H54 (cell line): ENCODE results near the gene MMP19.
"Not testable (repeated sequence)": the region's sequence is repeated elsewhere in the genome, so short reads cannot be mapped to it uniquely, and the experiment has no call there.

Experiments used
- DNase-seq: peaks from one replicate; pipeline ENCODE4 v3.0.0; 2011; ENCODE audit warnings: low spot score, mixed read lengths; ENCODE audit not compliant: insufficient read length
- FAIRE-seq: peaks from 3 replicates; lab custom pipeline; 2011; peaks lifted over from hg19 to GRCh38; lab: Jason Lieb, UNC
- POLR2A ChIP-seq: IDR thresholded peaks from 2 replicates; pipeline ENCODE4 v1.6.1; 2011; ENCODE audit warnings: low read depth, mild to moderate bottlenecking, low read length

The MMP19 gene

DNA sequence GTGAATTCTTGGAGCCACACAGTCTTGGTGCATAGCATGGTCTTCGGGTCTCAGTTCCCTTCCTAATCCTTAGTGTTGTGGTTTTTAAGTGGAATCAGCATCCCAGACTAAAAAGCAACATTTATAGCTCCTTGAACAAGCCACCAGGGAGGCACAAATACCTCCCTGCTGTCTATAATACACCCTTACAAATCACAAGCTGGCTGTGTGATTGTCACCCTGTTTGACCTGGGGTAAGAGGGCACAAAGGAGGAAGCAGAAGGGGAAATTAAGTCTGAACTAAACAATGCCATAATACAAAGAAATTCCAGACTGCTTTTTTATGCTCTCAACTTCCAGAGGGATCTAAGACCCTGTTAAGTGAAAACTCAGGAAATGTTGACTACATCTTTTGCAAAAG lies 7.7 kb upstream of the MMP19 start:
- DNase-seq (no peak), FAIRE-seq (no peak)
- TF ChIP-seq POLR2A = no peak

DNA sequence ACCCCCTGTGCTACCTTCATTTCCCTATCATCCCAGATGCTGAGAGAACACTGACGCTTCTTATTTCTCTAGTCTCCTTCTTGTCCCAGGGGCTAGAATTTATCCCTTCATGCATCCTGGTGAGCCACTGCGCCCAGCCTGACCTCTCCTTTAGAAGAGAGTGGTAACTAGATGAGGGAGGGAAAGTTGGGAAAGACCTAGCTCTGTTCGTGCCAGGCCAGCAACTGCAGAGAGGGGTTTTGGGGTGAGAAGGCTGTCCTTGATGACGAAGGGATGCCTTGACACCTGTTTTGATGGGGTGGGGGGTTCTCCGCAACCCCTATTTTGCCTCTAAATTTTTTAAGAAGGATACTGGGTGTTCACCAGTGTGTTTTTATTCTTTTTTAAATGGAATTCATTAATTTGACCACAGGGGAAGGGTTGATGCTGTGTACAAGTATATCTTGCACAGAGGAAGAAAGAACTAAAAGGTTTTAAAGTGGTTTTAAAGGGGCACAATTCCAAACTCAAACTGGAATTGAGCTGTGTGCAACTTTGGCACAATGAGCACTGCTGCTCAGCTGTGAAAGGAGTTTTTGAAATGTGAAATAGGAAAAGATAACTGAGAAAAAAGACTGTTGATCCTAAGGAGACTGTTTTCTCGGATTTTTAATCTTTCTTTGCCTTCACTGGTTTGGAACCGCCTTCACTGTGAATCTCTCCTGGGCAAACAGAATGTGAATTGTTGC lies 7.0 kb upstream of the MMP19 start:
- DNase-seq (no peak), FAIRE-seq (no peak)
- TF ChIP-seq POLR2A = no peak

DNA sequence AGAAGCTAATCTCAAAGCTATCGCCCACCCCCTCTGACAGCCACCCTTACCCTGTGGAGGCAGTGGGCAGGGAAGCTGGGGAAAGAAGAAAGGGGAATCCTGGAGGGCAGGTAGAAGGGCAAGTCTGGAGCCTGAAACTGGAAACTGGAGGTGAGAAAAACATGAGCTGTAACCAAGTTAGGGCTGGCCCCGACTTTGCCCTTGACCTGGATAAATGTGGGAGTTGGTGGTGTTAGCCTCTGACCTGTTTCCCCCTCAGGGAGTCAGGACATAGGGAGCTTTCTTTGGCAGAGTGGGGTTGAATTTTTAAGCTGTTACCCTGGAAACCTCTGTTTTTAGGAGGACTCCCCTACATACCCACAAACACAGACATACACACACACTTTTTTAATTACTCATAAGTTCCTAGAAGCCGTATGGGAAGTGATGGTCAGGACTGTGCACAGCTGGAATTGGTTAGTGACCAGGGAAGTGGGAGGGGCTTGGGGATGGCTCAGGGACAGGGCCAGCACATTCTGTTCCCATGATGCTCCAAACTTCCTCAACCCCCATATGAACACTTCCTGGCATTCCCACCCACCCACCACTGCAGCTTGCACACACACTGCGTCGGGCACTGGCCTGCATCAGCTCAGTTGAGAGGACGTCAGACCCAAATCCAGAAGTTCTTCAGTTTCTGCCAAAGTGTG lies 5.0 kb upstream of the MMP19 start:
- TF ChIP-seq POLR2A = peak; percentile 52; the same call in 1 of the 2 replicates
- DNase-seq = peak; percentile 76
- FAIRE-seq = peak; percentile 90

DNA sequence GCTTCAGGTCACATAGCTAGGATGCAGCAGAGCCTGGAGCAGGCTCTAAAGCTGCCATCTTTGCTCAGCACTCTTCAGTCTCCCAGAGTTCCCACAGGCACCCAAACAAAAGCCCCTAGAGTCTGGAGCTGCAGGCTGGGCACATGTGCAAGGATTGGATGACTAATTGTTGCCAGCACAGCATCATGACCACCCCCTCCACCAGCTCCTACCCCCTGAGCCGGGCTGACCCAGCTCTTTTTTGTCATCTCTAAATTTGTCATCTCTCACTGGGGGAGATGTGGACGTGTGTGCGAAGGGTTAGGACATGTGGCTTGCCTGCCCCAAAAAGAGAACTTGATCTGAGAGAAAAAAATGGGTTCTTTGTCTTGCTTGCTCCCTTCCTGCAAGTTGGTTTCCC lies 4.3 kb upstream of the MMP19 start:
- no peak for FAIRE-seq
- no peak for DNase-seq
- no peak for TF ChIP-seq POLR2A

DNA sequence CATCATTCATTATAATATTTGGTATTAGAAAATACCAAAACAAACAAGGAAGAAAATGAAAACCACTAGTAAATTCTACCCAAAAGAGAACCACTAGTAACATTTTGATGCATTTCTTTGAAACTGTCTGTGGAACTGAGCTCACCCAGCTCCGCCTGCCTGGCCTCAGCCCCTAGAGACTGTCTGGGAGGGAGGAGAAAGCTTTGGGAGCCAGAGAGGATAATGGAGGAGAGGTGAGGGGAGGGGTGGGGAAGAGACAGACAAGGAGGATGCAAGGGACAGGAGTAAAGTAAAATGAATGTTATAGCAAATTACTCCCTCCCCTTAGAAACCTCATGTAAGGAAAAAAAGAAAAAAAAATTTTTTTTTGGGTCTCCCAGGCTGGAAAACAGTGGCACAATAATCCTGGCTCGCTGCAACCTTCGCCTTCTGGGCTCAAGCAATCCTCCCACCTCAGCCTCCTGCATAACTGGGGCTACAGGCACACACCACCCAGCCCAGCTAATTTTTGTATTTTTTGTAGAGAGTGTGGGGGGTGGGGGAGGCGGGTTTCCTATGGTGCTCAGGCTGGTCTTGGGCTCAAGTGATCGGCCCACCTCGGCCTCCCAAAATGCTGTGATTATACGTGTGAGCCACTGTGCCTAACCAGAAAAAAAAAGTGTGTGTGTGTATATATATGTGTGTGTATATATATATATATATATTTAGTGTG lies 3.2 kb upstream of the MMP19 start:
- no peak for FAIRE-seq
- DNase-seq = no peak

DNA sequence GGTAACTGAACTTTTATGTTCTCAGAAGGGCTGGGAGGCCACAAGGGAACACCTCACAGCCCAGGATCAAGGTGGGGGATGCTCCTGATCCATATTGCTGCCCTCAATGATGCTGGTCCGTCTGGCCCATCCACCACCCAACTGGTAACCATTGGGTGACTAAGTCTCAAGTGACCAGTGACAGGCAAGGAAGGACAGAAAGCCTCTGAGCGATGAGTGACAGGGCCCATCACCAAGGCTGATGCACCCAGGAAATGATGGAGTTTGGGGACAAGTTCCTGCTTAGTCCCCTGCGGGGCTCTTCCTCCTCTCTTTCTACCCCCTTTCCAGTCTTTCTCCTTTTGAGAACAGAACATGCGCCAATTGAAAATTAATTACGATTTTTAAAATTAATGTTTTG lies 2.6 kb upstream of the MMP19 start:
- DNase-seq = no peak
- FAIRE-seq = no peak
- TF ChIP-seq POLR2A = no peak

More for the DNA sequence above, 3.2 kb upstream of the MMP19 start:
- TF ChIP-seq POLR2A = no peak

DNA sequence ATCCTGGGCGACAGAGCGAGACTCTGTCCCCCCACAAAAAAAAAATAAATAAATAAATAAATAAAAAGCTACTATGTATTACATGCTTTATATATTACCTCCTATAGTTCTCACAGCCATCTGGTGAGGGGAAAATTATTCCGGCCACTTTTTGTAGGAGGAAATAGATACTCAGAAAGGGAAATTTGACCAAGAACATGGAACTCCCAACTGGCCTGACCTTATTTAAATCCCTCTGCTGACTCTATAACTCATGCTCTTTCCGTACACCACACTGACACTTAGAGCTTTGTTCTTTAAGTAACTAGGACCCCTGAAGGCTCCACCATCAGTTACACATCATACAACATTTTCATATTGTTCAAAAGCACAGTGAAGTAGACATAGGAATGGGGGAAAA lies 2.2 kb upstream of the MMP19 start:
- FAIRE-seq (no peak), DNase-seq (no peak)
- TF ChIP-seq POLR2A = no peak

DNA sequence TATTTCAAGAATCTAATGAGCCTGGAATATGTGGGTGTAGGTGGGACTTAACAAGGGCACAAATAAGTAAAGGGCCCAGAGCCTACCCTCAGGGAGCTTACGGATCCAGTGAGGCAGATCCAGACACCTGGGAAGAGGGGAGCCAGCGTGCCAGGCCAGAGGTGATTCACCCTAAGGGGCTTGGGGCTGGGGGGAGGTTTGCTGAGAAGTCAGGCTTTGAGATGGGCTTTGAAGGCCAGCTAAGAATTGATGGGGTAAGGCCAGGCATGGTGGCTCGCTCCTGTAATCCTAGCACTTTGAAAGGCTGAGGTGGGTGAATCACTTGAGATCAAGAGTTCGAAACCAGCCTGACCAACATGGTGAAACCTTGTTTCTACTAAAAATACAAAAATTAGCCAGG lies 695 bp upstream of the MMP19 start:
- FAIRE-seq (no peak), DNase-seq (no peak)
- TF ChIP-seq POLR2A = no peak

DNA sequence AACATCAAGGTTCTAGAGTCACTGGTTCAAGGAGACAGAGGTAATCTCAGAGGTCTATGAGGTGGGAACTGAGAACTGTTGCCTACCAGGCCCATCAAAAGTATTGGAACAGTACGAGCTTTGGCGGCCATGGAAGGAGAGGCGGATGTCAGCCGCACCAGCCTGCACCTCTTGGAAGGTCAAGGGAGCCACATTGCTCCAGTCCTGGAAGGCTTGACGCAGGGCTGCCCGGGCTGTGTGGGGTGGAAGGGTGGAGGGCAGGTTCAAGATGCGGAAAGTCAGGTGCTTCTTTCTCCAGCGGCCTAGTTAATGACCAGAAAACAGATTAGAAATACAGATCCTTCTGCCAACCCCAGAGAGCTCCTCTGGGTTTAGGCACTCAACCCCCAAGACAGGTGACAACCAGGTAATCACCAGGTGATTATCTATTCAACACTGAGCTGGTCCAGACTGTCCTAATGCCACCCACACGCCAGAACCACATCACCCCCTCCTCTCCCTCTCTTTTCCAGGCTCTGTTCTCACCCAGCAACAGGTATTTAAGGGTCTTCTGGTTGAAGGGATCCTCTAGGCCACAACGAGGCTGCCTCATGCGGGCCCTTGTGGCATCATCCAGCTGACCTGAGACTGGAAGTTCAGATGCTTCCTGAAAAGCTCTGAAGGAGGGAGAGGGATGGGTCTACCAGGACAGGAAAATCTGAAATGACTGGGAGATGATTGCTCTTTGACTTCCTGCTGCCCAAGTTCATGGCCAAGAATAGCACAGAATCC lies 2.0 kb downstream of the MMP19 start:
- no peak for FAIRE-seq
- TF ChIP-seq POLR2A = no peak

DNA sequence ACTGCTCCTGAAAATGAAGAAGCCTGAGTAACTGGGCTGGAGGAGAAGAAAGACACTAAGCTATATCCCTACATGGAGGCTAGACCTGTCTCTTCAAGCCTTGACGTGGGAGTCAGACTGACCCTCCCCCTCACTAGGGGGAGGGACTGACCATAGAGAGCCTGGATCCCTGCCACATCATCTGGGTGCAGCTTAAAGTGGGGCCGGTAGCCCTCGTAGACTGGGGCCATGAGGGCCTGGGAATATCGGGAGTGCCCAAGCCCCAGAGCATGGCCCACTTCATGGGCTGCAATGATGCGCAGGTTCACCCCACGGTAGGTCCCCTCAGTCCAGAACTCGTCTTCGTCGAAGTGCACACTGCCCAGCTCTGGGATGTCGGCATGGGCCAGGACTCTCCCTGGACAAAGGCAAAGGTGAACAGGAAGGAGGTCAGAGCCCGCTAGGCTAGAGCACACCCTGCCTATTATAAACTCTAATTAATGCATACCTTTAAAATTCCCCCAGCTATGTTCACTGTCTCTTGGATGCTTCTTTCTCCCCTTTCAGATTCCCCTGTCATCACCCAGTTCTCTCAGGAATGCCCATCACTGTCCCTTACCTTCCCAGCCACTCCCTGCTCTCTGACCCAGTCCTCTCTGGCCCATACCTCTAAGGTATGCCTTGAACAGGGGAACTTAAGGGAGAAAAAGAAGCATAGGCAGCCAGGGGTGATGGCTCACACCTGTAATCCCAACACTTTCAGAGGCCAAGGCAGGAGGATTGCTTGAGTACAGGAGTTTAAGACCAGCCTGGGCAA lies 3.2 kb downstream of the MMP19 start:
- no peak for DNase-seq
- TF ChIP-seq POLR2A = no peak
- no peak for FAIRE-seq

More for the DNA sequence above, 2.0 kb downstream of the MMP19 start:
- DNase-seq = no peak

DNA sequence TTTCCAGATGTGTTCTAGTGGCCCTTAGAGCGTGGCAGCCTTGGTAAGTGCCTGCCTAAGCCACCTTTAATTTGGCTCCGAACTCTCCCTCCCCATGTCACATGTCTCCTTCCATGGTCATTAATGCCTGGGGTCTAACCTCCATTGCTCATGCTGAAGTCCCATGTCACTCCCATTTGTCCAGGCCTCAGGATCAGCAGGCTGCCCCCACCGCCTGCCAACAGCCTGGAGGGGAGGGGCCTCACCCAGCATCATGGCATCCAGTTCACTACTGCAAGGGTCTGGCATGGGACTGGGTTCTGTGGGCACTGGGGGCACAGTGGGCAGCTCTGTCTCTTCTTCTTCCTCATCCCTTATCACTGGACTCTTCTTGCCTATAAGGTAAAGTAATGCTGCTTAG lies 4.4 kb downstream of the MMP19 start:
- no peak for FAIRE-seq
- no peak for TF ChIP-seq POLR2A
- DNase-seq = no peak

DNA sequence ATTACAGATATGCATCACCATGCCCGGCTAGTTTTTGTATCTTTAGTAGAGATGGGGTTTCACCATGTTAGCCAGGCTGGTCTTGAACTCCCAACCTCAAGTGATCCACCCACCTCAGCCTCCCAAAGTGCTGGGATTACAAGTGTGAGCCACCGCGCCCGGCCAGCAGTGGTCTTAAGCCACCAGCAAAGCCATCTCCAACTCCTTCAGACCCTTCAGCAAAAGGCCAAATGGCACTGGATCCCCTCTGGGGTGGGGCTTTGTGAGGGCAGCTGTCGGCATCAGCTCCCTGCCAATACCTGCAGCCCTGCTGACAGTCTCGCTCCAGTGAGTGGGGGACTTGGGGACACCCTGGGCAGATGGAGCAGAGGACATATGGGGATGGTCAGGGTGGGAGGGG lies 8.3 kb downstream of the MMP19 start:
- DNase-seq, FAIRE-seq: not testable (repeated sequence)

DNA sequence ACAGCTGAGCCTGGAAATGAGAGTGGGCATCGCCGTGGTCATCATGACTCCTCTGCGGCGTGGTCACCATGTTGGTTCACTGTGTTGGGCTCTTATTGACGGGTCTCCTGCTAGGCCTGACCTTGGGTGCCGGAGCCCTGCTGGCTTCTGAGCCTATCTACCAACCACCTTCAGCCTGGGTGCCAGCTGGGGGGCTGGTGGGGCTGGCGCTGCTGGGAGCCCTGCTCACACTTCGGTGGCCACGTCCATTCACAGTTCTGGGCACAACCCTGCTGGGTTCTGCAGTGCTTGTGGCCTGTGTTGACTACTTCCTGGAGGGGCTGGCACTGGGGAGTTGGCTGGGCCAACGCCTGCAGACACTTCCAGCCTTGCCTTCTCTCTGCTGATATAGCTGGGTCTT lies 9.7 kb downstream of the MMP19 start:
- TF ChIP-seq POLR2A = no peak
- FAIRE-seq (no peak), DNase-seq (no peak)
